ENCODE data around the gene NDUFA11.

DNA sequence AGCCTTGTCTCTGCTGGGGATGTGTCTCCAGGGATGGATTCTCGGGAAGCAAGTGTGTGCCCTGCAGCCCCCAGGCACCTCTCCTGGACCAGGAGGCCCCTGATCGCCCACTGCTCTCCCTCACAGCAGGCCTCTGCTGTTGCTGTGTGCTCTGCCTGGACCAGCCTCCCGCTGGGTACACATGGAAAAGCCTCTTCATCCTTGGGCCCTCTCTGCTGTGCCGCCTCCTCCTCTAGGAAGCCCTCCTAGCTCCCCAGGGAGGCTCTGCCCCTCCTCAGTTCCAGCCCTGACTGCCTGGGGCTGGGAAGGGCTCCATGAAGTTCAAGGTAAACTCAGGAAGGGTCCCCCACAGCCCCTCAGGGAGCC, 12.0 kb downstream of the NDUFA11 start:
- TF ChIP-seq, protein P1, sequence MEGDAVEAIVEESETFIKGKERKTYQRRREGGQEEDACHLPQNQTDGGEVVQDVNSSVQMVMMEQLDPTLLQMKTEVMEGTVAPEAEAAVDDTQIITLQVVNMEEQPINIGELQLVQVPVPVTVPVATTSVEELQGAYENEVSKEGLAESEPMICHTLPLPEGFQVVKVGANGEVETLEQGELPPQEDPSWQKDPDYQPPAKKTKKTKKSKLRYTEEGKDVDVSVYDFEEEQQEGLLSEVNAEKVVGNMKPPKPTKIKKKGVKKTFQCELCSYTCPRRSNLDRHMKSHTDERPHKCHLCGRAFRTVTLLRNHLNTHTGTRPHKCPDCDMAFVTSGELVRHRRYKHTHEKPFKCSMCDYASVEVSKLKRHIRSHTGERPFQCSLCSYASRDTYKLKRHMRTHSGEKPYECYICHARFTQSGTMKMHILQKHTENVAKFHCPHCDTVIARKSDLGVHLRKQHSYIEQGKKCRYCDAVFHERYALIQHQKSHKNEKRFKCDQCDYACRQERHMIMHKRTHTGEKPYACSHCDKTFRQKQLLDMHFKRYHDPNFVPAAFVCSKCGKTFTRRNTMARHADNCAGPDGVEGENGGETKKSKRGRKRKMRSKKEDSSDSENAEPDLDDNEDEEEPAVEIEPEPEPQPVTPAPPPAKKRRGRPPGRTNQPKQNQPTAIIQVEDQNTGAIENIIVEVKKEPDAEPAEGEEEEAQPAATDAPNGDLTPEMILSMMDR (IDR thresholded peaks at IDR 0.05; ENCODE audit: insufficient read depth, low read length, poor library complexity, severe bottlenecking): no peak
- no peak for TF ChIP-seq EZH2phosphoT487 (conservative IDR thresholded peaks at IDR 0.05; ENCODE audit: low read length)

All from SU-DHL-6 (cell line).